ENCODE measurements around the gene ANKAR. TPM values are rescaled to one million over a fixed set of nuclear protein-coding genes. Genes with fewer than 3 reads are reported as not detected.
A peak's percentile ranks its signal among the peaks of the same experiment; 100 is the strongest.

The ANKAR gene, protein sequence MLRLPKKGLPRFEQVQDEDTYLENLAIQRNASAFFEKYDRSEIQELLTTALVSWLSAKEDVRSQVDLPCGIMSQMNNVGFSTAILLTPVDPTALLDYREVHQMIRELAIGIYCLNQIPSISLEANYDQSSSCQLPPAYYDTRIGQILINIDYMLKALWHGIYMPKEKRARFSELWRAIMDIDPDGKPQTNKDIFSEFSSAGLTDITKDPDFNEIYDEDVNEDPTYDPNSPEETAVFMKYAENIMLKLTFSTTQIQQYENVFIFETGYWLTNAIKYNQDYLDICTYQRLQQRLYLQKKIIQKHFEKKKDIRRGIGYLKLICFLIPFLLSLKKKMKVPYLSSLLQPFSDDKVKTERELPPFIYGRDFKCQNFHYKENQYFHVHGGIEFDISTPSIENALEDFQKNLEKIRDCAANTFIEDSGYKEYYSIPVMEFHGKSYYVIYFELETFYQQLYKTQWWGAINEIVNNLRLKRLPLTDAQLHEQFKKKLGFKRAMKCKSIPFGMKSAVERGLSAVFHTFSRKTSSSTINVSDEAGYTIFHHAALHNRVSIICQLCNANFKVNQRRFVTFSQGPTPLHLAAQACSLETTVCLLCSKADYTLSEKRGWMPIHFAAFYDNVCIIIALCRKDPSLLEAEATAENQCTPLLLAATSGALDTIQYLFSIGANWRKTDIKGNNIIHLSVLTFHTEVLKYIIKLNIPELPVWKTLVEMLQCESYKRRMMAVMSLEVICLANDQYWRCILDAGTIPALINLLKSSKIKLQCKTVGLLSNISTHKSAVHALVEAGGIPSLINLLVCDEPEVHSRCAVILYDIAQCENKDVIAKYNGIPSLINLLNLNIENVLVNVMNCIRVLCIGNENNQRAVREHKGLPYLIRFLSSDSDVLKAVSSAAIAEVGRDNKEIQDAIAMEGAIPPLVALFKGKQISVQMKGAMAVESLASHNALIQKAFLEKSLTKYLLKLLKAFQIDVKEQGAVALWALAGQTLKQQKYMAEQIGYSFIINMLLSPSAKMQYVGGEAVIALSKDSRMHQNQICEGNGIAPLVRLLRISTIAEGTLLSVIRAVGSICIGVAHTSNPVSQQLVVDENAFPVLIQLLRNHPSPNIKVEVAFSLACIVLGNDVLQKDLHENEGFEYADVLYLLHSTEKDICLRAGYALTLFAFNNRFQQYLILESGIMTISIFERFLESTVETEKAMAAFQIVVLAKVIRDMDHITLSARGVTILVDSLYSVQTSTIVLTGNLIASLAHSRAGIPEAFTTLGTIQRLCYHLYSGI (N-terminal part only)
- 1 to 10 TPM; 4.2 to 4.4 TPM for total RNA-seq

DNA sequence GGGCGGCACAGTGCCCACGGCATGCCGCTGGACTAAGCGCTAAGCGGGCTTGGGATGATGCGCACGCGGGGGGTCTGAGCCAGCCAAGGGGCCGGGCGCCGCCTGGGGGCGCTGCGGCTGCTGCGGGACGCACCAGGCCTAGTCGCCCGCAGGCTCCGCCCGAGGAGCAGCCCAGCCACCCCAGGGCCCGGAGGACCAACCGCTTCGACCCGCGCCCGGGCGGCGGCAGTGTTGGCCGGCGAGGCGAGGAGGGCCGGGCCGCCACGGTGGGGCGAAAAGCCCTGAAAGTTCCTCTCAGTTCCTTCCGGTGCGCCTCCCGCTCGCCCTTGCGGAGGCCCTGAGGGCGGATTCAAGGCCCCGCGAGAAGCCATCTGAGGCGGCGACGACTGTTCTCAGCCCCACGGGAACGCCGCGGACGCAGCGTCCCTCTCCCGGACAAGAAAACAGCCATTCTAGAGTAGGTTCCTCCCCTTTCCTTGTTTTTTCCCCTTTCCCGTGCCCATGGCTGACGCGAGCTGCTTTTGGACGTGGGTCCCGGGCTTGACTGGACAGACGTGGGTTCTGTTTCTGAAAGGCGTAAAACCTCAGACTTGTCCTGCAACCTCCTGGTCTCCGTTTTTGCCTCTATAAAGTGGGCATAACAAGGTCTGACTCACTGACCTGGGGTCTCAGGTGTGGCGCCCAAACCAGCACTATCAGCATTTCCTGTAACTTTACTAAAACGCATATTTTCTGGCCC lies at the start of gene ANKAR:
Gene ANKAR, plus strand, starts transcription at position 297 of the 739 bp plus-strand sequence. CDS start 1,821 bp downstream, outside the sequence.
- Mint-ChIP-seq H3K9me3 (peaks cover 7% of the 10 kb centered on the region), H3K27ac (peak within 1 kb of the TSS; percentile 98), H3K4me1 (peaks cover 22% of the 10 kb centered on the region), H3K36me3 (ENCODE audit: low read depth) (peaks cover 46% of the 10 kb centered on the region), H3K27me3 (no peaks in the 10 kb centered on the region), H3K4me3 (peak within 1 kb of the TSS; percentile 95)
- ATAC-seq (replicated peaks) = peak; percentile 94

- H3K4me1 Mint-ChIP-seq = peaks cover 5% of the 10 kb centered on the region
- no peak for ATAC-seq (replicated peaks)
Observed at GRCh38 chr2:189625636-189626035, 48.8 kb upstream of the ANKAR start.

GRCh38 chr2:189627789-189628188 lies 46.7 kb upstream of the ANKAR start:
- Mint-ChIP-seq H3K27ac (no peak overlapping the region), H3K27me3 (no peaks in the 10 kb centered on the region), H3K36me3 (ENCODE audit: low read depth) (no peaks in the 10 kb centered on the region), H3K4me1 (peaks cover 5% of the 10 kb centered on the region), H3K4me3 (no peak overlapping the region), H3K9me3 (no peaks in the 10 kb centered on the region)
- no peak for ATAC-seq (replicated peaks)

More at GRCh38 chr2:189625636-189626035, 48.8 kb upstream of the ANKAR start:
- no peaks in the 10 kb centered on the region for H3K9me3 Mint-ChIP-seq
- H3K27me3 Mint-ChIP-seq = no peaks in the 10 kb centered on the region
- H3K27ac Mint-ChIP-seq = no peak overlapping the region
- H3K36me3 Mint-ChIP-seq (ENCODE audit: low read depth) = no peaks in the 10 kb centered on the region
- H3K4me3 Mint-ChIP-seq = no peak overlapping the region

DNA sequence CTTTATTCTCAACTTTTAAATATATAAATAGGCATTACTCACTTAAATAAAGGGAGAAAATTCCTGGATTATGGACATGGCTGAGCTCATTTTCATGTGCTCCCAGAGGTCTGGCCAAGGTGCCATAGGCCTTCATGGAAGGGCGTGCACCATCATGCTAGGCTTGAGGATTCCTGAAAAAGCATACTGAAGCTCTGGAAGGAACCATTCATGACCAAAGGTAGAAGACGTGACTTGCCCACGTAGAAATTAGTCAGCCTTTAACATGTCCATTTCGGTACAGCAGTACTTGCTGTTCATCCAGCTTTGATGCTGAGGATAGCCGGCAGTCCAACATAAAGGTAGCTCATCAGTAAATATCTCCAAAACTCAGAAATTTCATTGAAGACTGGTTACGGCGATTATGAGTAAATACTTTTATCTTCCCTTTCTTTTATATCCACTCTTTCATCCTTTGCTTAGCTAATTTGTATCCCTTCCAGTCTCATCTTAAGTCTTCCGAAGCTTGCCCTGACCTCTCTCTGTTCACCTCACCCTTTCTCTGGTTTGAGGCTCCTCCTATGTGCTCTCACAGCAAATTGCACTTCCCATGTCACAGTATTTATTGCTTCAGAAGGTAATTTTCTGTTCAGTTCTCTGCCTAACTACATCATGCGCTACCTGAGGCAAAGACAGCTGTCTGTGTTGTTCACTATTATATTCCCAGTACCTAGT lies 45.5 kb upstream of the ANKAR start:
- H3K9me3 Mint-ChIP-seq = no peaks in the 10 kb centered on the region
- H3K27me3 Mint-ChIP-seq = no peaks in the 10 kb centered on the region
- H3K27ac Mint-ChIP-seq = no peak overlapping the region
- no peak for ATAC-seq (replicated peaks)
- H3K36me3 Mint-ChIP-seq (ENCODE audit: low read depth) = no peaks in the 10 kb centered on the region
- H3K4me3 Mint-ChIP-seq = no peak overlapping the region
- peaks cover 5% of the 10 kb centered on the region for H3K4me1 Mint-ChIP-seq

GRCh38 chr2:189629531-189630453 lies 44.7 kb upstream of the ANKAR start:
- Mint-ChIP-seq H3K36me3 (ENCODE audit: low read depth) (no peaks in the 10 kb centered on the region), H3K4me3 (no peak overlapping the region), H3K4me1 (peaks cover 2% of the 10 kb centered on the region), H3K27ac (no peak overlapping the region), H3K27me3 (no peaks in the 10 kb centered on the region), H3K9me3 (no peaks in the 10 kb centered on the region)
- no peak for ATAC-seq (replicated peaks)

GRCh38 chr2:189631849-189632248 lies 42.6 kb upstream of the ANKAR start:
- H3K9me3 Mint-ChIP-seq = no peaks in the 10 kb centered on the region
- no peaks in the 10 kb centered on the region for H3K4me1 Mint-ChIP-seq
- H3K27me3 Mint-ChIP-seq = no peaks in the 10 kb centered on the region
- no peaks in the 10 kb centered on the region for H3K36me3 Mint-ChIP-seq (ENCODE audit: low read depth)
- ATAC-seq (replicated peaks) = no peak
- H3K27ac Mint-ChIP-seq = no peak overlapping the region
- H3K4me3 Mint-ChIP-seq = no peak overlapping the region

- ATAC-seq (replicated peaks) = peak; percentile 35
- Mint-ChIP-seq H3K27me3 (no peaks in the 10 kb centered on the region), H3K4me3 (no peak overlapping the region), H3K9me3 (no peaks in the 10 kb centered on the region), H3K36me3 (ENCODE audit: low read depth) (no peaks in the 10 kb centered on the region), H3K27ac (no peak overlapping the region), H3K4me1 (no peaks in the 10 kb centered on the region)
Observed at GRCh38 chr2:189633392-189633811, 41.1 kb upstream of the ANKAR start.

DNA sequence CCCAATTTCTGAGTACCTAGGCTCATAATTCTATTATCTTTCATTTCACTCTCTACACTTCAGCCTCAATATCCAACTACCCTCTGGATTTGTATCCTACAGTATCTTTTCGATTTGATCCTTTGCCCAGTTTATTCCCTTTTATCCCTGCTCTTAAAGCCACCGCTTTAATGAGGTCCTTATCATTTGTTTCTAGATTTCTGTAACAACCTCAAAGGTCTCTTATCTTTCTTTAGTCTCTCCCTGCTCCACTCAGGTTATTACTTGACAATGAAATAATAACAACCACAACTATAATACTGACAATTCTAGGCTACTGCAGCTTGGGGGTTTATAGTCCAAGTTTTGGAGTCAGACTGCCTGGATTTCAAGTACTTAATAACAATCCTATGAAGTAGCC lies 39.1 kb upstream of the ANKAR start:
- ATAC-seq (replicated peaks) = no peak
- peaks cover 5% of the 10 kb centered on the region for H3K4me1 Mint-ChIP-seq
- no peak overlapping the region for H3K4me3 Mint-ChIP-seq
- H3K9me3 Mint-ChIP-seq = no peaks in the 10 kb centered on the region
- H3K27me3 Mint-ChIP-seq = no peaks in the 10 kb centered on the region
- no peaks in the 10 kb centered on the region for H3K36me3 Mint-ChIP-seq (ENCODE audit: low read depth)
- H3K27ac Mint-ChIP-seq = no peak overlapping the region

- ATAC-seq (replicated peaks) = no peak
- Mint-ChIP-seq H3K9me3 (no peaks in the 10 kb centered on the region), H3K4me3 (no peak overlapping the region), H3K36me3 (ENCODE audit: low read depth) (no peaks in the 10 kb centered on the region), H3K4me1 (peaks cover 16% of the 10 kb centered on the region), H3K27me3 (no peaks in the 10 kb centered on the region), H3K27ac (peak overlapping the region; percentile 3)
Observed at GRCh38 chr2:189638301-189639006, 36.0 kb upstream of the ANKAR start.

GRCh38 chr2:189639007-189639609 lies 35.4 kb upstream of the ANKAR start:
- no peaks in the 10 kb centered on the region for H3K27me3 Mint-ChIP-seq
- ATAC-seq (replicated peaks) = peak; percentile 40
- H3K9me3 Mint-ChIP-seq = no peaks in the 10 kb centered on the region
- H3K4me3 Mint-ChIP-seq = no peak overlapping the region
- peaks cover 16% of the 10 kb centered on the region for H3K4me1 Mint-ChIP-seq
- peak overlapping the region; percentile 3 for H3K27ac Mint-ChIP-seq
- no peaks in the 10 kb centered on the region for H3K36me3 Mint-ChIP-seq (ENCODE audit: low read depth)

DNA sequence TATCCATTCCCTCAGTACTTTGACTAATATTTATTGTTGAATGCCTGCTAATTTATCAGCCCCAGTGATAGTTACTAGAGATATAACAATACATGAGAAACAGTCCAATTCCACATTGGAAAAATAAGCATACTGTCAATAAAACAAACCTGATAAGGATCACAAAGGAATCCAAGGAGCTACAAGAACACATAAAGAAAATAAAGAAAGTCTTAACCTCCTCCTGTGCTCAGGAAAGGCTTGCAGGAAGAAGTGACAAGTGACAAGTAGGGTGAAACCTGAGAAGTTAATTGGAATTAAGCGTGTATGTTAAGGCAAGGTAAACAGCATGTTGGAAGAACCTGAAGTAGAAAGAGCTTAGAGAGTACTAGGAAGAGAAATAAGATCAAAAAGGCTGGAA lies 33.5 kb upstream of the ANKAR start:
- Mint-ChIP-seq H3K27me3 (no peaks in the 10 kb centered on the region), H3K27ac (peak overlapping the region; percentile 40), H3K4me1 (peaks cover 16% of the 10 kb centered on the region), H3K4me3 (peak overlapping the region; percentile 1), H3K36me3 (ENCODE audit: low read depth) (no peaks in the 10 kb centered on the region), H3K9me3 (no peaks in the 10 kb centered on the region)
- ATAC-seq (replicated peaks) = no peak

GRCh38 chr2:189641590-189641989 lies 32.9 kb upstream of the ANKAR start:
- no peaks in the 10 kb centered on the region for H3K9me3 Mint-ChIP-seq
- peak; percentile 94 for ATAC-seq (replicated peaks)
- H3K4me3 Mint-ChIP-seq = peak overlapping the region; percentile 1
- no peaks in the 10 kb centered on the region for H3K27me3 Mint-ChIP-seq
- peaks cover 16% of the 10 kb centered on the region for H3K4me1 Mint-ChIP-seq
- no peaks in the 10 kb centered on the region for H3K36me3 Mint-ChIP-seq (ENCODE audit: low read depth)
- H3K27ac Mint-ChIP-seq = peak overlapping the region; percentile 40

Measured in activated T-helper 17 cell treated with anti-CD3 and anti-CD28 coated beads, Interleukin-2, amount 50 U/mL, for 72 hours (primary cell).